Activated T-helper 1 cell treated with Interleukin-2 at 50 U/mL for 16 hours (primary cell): ENCODE measurements around the gene ATXN1.

Experiments
- DNase-seq: peaks from one replicate; pipeline ENCODE4 v3.0.0-alpha.2; 2020; ENCODE audit warnings: low read depth

The ATXN1 gene

GRCh38 chr6:16673011-16673797, 88.1 kb downstream of the ATXN1 start:
- DNase-seq = no peak

GRCh38 chr6:16671302-16672289, 89.7 kb downstream of the ATXN1 start:
- no peak for DNase-seq

- no peak for DNase-seq
Observed at GRCh38 chr6:16670617-16671051, 90.6 kb downstream of the ATXN1 start.

- DNase-seq = no peak
Observed at GRCh38 chr6:16670183-16670582, 91.1 kb downstream of the ATXN1 start.

- peak; percentile 39 for DNase-seq
Observed at GRCh38 chr6:16669227-16669626, 92.0 kb downstream of the ATXN1 start.

GRCh38 chr6:16667509-16667908, 93.8 kb downstream of the ATXN1 start:
- no peak for DNase-seq

- DNase-seq = no peak
Observed at GRCh38 chr6:16665992-16666391, 95.3 kb downstream of the ATXN1 start.

- DNase-seq = no peak
Observed at GRCh38 chr6:16665182-16665581, 96.1 kb downstream of the ATXN1 start.

- no peak for DNase-seq
Observed at GRCh38 chr6:16663901-16664300, 97.4 kb downstream of the ATXN1 start.

GRCh38 chr6:16660157-16660497, 101.1 kb downstream of the ATXN1 start:
- no peak for DNase-seq

GRCh38 chr6:16659466-16660156, 101.6 kb downstream of the ATXN1 start:
- no peak for DNase-seq

GRCh38 chr6:16658348-16659034, 102.8 kb downstream of the ATXN1 start:
- DNase-seq = no peak

GRCh38 chr6:16657768-16658167, 103.5 kb downstream of the ATXN1 start:
- no peak for DNase-seq

- DNase-seq = no peak
Observed at GRCh38 chr6:16656451-16656850, 104.8 kb downstream of the ATXN1 start.

GRCh38 chr6:16654701-16655100, 106.6 kb downstream of the ATXN1 start:
- DNase-seq = no peak

- DNase-seq = no peak
Observed at GRCh38 chr6:16653226-16653625, 108.0 kb downstream of the ATXN1 start.

- DNase-seq = no peak
Observed at GRCh38 chr6:16651871-16652270, 109.4 kb downstream of the ATXN1 start.

GRCh38 chr6:16649890-16650289, 111.4 kb downstream of the ATXN1 start:
- no peak for DNase-seq

GRCh38 chr6:16649241-16649640, 112.0 kb downstream of the ATXN1 start:
- DNase-seq = no peak

GRCh38 chr6:16648003-16648402, 113.3 kb downstream of the ATXN1 start:
- DNase-seq = no peak

- DNase-seq = no peak
Observed at GRCh38 chr6:16647422-16647821, 113.8 kb downstream of the ATXN1 start.
